HepG2 (cell line): ENCODE measurements around the gene DNASE1L2.
"Not testable (repeated sequence)": the region's sequence is repeated elsewhere in the genome, so short reads cannot be mapped to it uniquely, and the experiment has no call there.

Experiments
- EZH2 ChIP-seq: conservative IDR thresholded peaks from 2 replicates; pipeline ENCODE4 v1.6.1; 2012; ENCODE audit warnings: mild to moderate bottlenecking, low read depth, low read length, moderate library complexity
- POLR2A ChIP-seq, 2 experiments: IDR thresholded peaks; 2 replicates each; pipeline ENCODE4 v1.6.1; 2011; ENCODE audit warnings: low read depth in 2 of 2, low read length in 2 of 2, mild to moderate bottlenecking in 1 of 2, moderate library complexity in 1 of 2; ENCODE audit not compliant: insufficient read depth in 1 of 2
- POLR2G ChIP-seq: fragments of 200-400 bp; formaldehyde crosslinking; IDR thresholded peaks from 2 replicates; pipeline ENCODE4 v1.6.1; 2018; ENCODE audit warnings: mild to moderate bottlenecking, low read depth, low read length, moderate library complexity
- SAFB2 ChIP-seq: sonication (generic); formaldehyde crosslinking; IDR thresholded peaks from 2 replicates; pipeline ENCODE4 v1.5.1; 2020; ENCODE audit warnings: missing genetic modification reagents, low read depth, mild to moderate bottlenecking, borderline replicate concordance
- SRSF1 ChIP-seq: fragments of 200-400 bp; formaldehyde crosslinking; optimal IDR thresholded peaks from 2 replicates; pipeline ENCODE3; 2017; ENCODE audit warnings: mild to moderate bottlenecking, low read depth, low read length, moderate library complexity
- TF ChIP-seq, protein P1 (sequence below): sonication (generic); formaldehyde crosslinking; IDR thresholded peaks from 2 replicates; pipeline ENCODE4 v1.5.0; 2020; ENCODE audit warnings: mild to moderate bottlenecking, missing genetic modification reagents, moderate library complexity

DNA sequence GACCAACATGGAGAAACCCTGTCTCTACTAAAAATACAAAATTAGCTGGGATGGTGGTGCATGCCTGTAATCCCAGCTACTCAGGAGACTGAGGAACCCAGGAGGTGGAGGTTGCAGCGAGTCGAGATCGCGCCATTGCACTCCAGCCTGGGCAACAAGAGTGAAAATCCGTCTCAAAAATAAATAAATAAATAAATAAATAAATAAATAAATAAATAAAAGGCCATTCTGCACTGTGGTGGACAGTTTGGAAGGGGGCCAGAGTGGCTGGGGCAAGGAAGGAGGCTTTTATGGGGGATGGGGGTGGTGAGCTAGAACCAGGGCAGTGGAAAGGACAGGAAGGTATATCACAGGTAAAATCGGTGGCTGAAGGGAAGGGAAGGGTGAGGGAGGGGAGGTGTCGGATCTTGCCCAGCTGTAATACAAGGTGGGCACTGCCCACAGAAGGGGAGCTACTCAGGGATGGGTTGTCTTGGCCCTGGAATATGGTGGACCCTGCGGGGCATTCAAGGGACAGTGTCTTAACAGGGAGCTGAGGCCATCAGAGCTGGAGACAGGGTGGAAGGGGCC lies 33.0 kb upstream of the DNASE1L2 start:
- not testable (repeated sequence) for TF ChIP-seq SRSF1; POLR2G; SAFB2; EZH2; POLR2A (IDR thresholded peaks at IDR 0.05; ENCODE audit: insufficient read depth in 1 of 2, low read depth in 2 of 2, low read length in 2 of 2)
- TF ChIP-seq, protein P1, sequence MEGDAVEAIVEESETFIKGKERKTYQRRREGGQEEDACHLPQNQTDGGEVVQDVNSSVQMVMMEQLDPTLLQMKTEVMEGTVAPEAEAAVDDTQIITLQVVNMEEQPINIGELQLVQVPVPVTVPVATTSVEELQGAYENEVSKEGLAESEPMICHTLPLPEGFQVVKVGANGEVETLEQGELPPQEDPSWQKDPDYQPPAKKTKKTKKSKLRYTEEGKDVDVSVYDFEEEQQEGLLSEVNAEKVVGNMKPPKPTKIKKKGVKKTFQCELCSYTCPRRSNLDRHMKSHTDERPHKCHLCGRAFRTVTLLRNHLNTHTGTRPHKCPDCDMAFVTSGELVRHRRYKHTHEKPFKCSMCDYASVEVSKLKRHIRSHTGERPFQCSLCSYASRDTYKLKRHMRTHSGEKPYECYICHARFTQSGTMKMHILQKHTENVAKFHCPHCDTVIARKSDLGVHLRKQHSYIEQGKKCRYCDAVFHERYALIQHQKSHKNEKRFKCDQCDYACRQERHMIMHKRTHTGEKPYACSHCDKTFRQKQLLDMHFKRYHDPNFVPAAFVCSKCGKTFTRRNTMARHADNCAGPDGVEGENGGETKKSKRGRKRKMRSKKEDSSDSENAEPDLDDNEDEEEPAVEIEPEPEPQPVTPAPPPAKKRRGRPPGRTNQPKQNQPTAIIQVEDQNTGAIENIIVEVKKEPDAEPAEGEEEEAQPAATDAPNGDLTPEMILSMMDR = not testable (repeated sequence)
